Measurements from ENCODE around the gene EXOC7. TPM values are rescaled to one million over a fixed set of nuclear protein-coding genes. Genes with fewer than 3 reads are reported as not detected.

Gene EXOC7
- total RNA-seq, 4 donors from 2014 or later, result 69.3 to 107 (median 83.9) TPM

GRCh38 chr17:76097716-76098295, 5.8 kb downstream of the EXOC7 start:
- no peak overlapping the region for H3K27ac ChIP-seq
- no peak for TF ChIP-seq CTCF (IDR thresholded peaks at IDR 0.05)
- TF ChIP-seq EP300 (IDR thresholded peaks at IDR 0.05), result no peak
- TF ChIP-seq POLR2AphosphoS5 (IDR thresholded peaks at IDR 0.05), result no peak
- TF ChIP-seq POLR2A (IDR thresholded peaks at IDR 0.05), result no peak
- H3K4me1 ChIP-seq, result peaks cover 0 to 16% (median 10%) of the 10 kb centered on the region in 3 donors
- no peaks in the 10 kb centered on the region for H3K9me3 ChIP-seq
- ATAC-seq, result no peak
- H3K27me3 ChIP-seq, result no peaks in the 10 kb centered on the region
- H3K4me3 ChIP-seq, result no peak overlapping the region
- peaks cover 0 to 93% of the 10 kb centered on the region in 2 donors for H3K36me3 ChIP-seq
- WGBS, 2 donors (ENCODE audit: low coverage in 1 of 2), result 85 to 93% methylated on average over 5 of the region's 19 CpGs

- Histone ChIP-seq H3K36me3 (peaks cover 0 to 100% of the 10 kb centered on the region in 2 donors), H3K27ac (no peak overlapping the region), H3K4me3 (no peak overlapping the region), H3K27me3 (no peaks in the 10 kb centered on the region), H3K4me1 (no peaks in the 10 kb centered on the region), H3K9me3 (no peaks in the 10 kb centered on the region)
- TF ChIP-seq EP300 (IDR thresholded peaks at IDR 0.05) (no peak), POLR2AphosphoS5 (IDR thresholded peaks at IDR 0.05) (no peak), CTCF (IDR thresholded peaks at IDR 0.05) (no peak), POLR2A (IDR thresholded peaks at IDR 0.05) (no peak)
- WGBS, 2 donors (ENCODE audit: low coverage in 1 of 2), result 78 to 79% methylated on average over 5 to 11 of the region's 13 CpGs
- no peak for ATAC-seq
Observed at GRCh38 chr17:76095943-76096342, 7.6 kb downstream of the EXOC7 start.

- H3K27ac ChIP-seq, result no peak overlapping the region
- no peaks in the 10 kb centered on the region for H3K9me3 ChIP-seq
- no peaks in the 10 kb centered on the region for H3K27me3 ChIP-seq
- no CpG with 5 or more reads among the region's 11 CpGs for WGBS, 2 donors (ENCODE audit: low coverage in 1 of 2)
- H3K4me1 ChIP-seq, result no peaks in the 10 kb centered on the region
- no peak overlapping the region for H3K4me3 ChIP-seq
- TF ChIP-seq CTCF (IDR thresholded peaks at IDR 0.05), result no peak
- TF ChIP-seq POLR2A (IDR thresholded peaks at IDR 0.05), result no peak
- no peak for TF ChIP-seq POLR2AphosphoS5 (IDR thresholded peaks at IDR 0.05)
- TF ChIP-seq EP300 (IDR thresholded peaks at IDR 0.05), result no peak
- H3K36me3 ChIP-seq, result peaks cover 0 to 100% of the 10 kb centered on the region in 2 donors
- ATAC-seq, result no peak
Observed at GRCh38 chr17:76094046-76094445, 9.5 kb downstream of the EXOC7 start.

GRCh38 chr17:76092526-76093413, 10.8 kb downstream of the EXOC7 start:
- Histone ChIP-seq H3K27ac (no peak overlapping the region), H3K9me3 (no peaks in the 10 kb centered on the region), H3K4me1 (no peaks in the 10 kb centered on the region), H3K4me3 (no peak overlapping the region), H3K36me3 (peaks cover 0 to 100% of the 10 kb centered on the region in 2 donors), H3K27me3 (no peaks in the 10 kb centered on the region)
- no peak for ATAC-seq
- no peak for TF ChIP-seq EP300 (IDR thresholded peaks at IDR 0.05)
- no peak for TF ChIP-seq POLR2A (IDR thresholded peaks at IDR 0.05)
- no peak for TF ChIP-seq POLR2AphosphoS5 (IDR thresholded peaks at IDR 0.05)
- TF ChIP-seq CTCF (IDR thresholded peaks at IDR 0.05), result no peak
- WGBS, 2 donors (ENCODE audit: low coverage in 1 of 2), result 82% methylated on average over 8 of the region's 20 CpGs; no CpG with 5 or more reads in 1 of the 2 donors
